ENCODE data around the gene CHN1.

CHN1 gene

GRCh38 chr2:174774886-174775285 lies 230.3 kb downstream of the CHN1 start:
- H3K9me3 ChIP-seq (ENCODE audit: control insufficient read depth, insufficient read depth, low read length) = no peaks in the 10 kb centered on the region
- no peak overlapping the region for H3K4me2 ChIP-seq (ENCODE audit: low read length)
- H4K20me1 ChIP-seq (ENCODE audit: control insufficient read depth, insufficient read depth, low read depth, low read length) = no peaks in the 10 kb centered on the region
- H3K79me2 ChIP-seq (ENCODE audit: control insufficient read depth, low read length) = no peaks in the 10 kb centered on the region
- H3K4me1 ChIP-seq (ENCODE audit: control insufficient read depth, low read length) = peaks cover 3% of the 10 kb centered on the region
- no peak overlapping the region for H3K4me3 ChIP-seq (ENCODE audit: low read length)
- no peaks in the 10 kb centered on the region for H3K36me3 ChIP-seq (ENCODE audit: control insufficient read depth, low read length)
- no peaks in the 10 kb centered on the region; the same call in 1 of the 2 replicates for H3K27me3 ChIP-seq (ENCODE audit: control insufficient read depth, low read length)
- TF ChIP-seq, protein P1, sequence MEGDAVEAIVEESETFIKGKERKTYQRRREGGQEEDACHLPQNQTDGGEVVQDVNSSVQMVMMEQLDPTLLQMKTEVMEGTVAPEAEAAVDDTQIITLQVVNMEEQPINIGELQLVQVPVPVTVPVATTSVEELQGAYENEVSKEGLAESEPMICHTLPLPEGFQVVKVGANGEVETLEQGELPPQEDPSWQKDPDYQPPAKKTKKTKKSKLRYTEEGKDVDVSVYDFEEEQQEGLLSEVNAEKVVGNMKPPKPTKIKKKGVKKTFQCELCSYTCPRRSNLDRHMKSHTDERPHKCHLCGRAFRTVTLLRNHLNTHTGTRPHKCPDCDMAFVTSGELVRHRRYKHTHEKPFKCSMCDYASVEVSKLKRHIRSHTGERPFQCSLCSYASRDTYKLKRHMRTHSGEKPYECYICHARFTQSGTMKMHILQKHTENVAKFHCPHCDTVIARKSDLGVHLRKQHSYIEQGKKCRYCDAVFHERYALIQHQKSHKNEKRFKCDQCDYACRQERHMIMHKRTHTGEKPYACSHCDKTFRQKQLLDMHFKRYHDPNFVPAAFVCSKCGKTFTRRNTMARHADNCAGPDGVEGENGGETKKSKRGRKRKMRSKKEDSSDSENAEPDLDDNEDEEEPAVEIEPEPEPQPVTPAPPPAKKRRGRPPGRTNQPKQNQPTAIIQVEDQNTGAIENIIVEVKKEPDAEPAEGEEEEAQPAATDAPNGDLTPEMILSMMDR (IDR thresholded peaks at IDR 0.05; ENCODE audit: low read depth, low read length, poor library complexity, severe bottlenecking) = no peak
- TF ChIP-seq EZH2phosphoT487 (IDR thresholded peaks at IDR 0.05; ENCODE audit: borderline replicate concordance, low read length) = no peak
- H3K9me2 ChIP-seq (replicated peaks; ENCODE audit: control insufficient read depth, low read length) = no peaks in the 10 kb centered on the region
- H3K27ac ChIP-seq (ENCODE audit: low read depth, low read length) = no peak overlapping the region
- no peaks in the 10 kb centered on the region for H3F3A ChIP-seq (ENCODE audit: control insufficient read depth, insufficient read depth)

GRCh38 chr2:174773215-174773614 lies 232.0 kb downstream of the CHN1 start:
- Histone ChIP-seq H3K4me3 (ENCODE audit: low read length) (no peak overlapping the region), H3K36me3 (ENCODE audit: control insufficient read depth, low read length) (no peaks in the 10 kb centered on the region), H3K79me2 (ENCODE audit: control insufficient read depth, low read length) (no peaks in the 10 kb centered on the region), H3F3A (ENCODE audit: control insufficient read depth, insufficient read depth) (no peaks in the 10 kb centered on the region), H3K9me2 (replicated peaks; ENCODE audit: control insufficient read depth, low read length) (no peaks in the 10 kb centered on the region), H3K4me2 (ENCODE audit: low read length) (no peak overlapping the region), H3K27me3 (ENCODE audit: control insufficient read depth, low read length) (no peaks in the 10 kb centered on the region; the same call in 1 of the 2 replicates), H3K27ac (ENCODE audit: low read depth, low read length) (no peak overlapping the region), H3K4me1 (ENCODE audit: control insufficient read depth, low read length) (peaks cover 3% of the 10 kb centered on the region), H4K20me1 (ENCODE audit: control insufficient read depth, insufficient read depth, low read depth, low read length) (no peaks in the 10 kb centered on the region), H3K9me3 (ENCODE audit: control insufficient read depth, insufficient read depth, low read length) (no peaks in the 10 kb centered on the region)
- no peak for TF ChIP-seq EZH2phosphoT487 (IDR thresholded peaks at IDR 0.05; ENCODE audit: borderline replicate concordance, low read length)
- TF ChIP-seq, protein P1 (IDR thresholded peaks at IDR 0.05; ENCODE audit: low read depth, low read length, poor library complexity, severe bottlenecking) = no peak

DNA sequence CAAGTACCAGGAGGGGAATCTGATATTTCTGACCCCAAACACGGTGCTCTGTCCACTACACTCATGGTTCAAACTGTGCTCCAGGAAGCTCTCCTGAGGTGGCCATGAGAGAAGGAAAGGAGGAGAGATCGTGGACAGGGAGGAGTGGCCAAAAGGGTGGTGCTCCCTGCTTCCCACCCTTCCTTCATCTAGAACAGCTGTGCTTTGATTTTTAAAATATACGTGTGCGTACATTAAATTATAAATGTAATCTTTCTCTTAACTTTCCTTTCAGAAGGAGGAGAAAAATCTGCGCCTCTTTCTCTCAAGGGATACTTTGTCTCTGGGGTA lies 232.7 kb downstream of the CHN1 start:
- H3K27me3 ChIP-seq (ENCODE audit: control insufficient read depth, low read length) = no peaks in the 10 kb centered on the region; the same call in 1 of the 2 replicates
- no peak overlapping the region for H3K4me2 ChIP-seq (ENCODE audit: low read length)
- no peak overlapping the region for H3K4me3 ChIP-seq (ENCODE audit: low read length)

More for the DNA sequence above, 232.7 kb downstream of the CHN1 start:
- Histone ChIP-seq H3K9me2 (replicated peaks; ENCODE audit: control insufficient read depth, low read length) (no peaks in the 10 kb centered on the region), H3K79me2 (ENCODE audit: control insufficient read depth, low read length) (no peaks in the 10 kb centered on the region), H3K9me3 (ENCODE audit: control insufficient read depth, insufficient read depth, low read length) (no peaks in the 10 kb centered on the region), H4K20me1 (ENCODE audit: control insufficient read depth, insufficient read depth, low read depth, low read length) (no peaks in the 10 kb centered on the region), H3K27ac (ENCODE audit: low read depth, low read length) (no peak overlapping the region), H3K36me3 (ENCODE audit: control insufficient read depth, low read length) (no peaks in the 10 kb centered on the region), H3F3A (ENCODE audit: control insufficient read depth, insufficient read depth) (no peaks in the 10 kb centered on the region), H3K4me1 (ENCODE audit: control insufficient read depth, low read length) (peaks cover 3% of the 10 kb centered on the region)
- TF ChIP-seq, protein P1 (IDR thresholded peaks at IDR 0.05; ENCODE audit: low read depth, low read length, poor library complexity, severe bottlenecking) = no peak
- no peak for TF ChIP-seq EZH2phosphoT487 (IDR thresholded peaks at IDR 0.05; ENCODE audit: borderline replicate concordance, low read length)
